IPS-18c (cell line): ENCODE results near the gene SPTLC3.
"Not testable (repeated sequence)": the region's sequence is repeated elsewhere in the genome, so short reads cannot be mapped to it uniquely, and the experiment has no call there.

Source experiments
- H3K4me3 ChIP-seq: 2 replicates; pipeline ENCODE4 v1.7.0; 2013; ENCODE audit warnings: low read depth, mild to moderate bottlenecking, low read length, moderate library complexity; ENCODE audit not compliant: insufficient read depth
- H3K9me3 ChIP-seq: one replicate; pipeline ENCODE4 v1.6.1; 2013; ENCODE audit warnings: mild to moderate bottlenecking, low read length, moderate library complexity; ENCODE audit not compliant: control insufficient read depth, insufficient read depth

Gene SPTLC3

GRCh38 chr20:12978613-12979495 lies 29.9 kb upstream of the SPTLC3 start:
- H3K4me3 ChIP-seq: no peak overlapping the region
- H3K9me3 ChIP-seq: no peaks in the 10 kb centered on the region

- H3K9me3 ChIP-seq, H3K4me3 ChIP-seq: not testable (repeated sequence)
Observed at GRCh38 chr20:12979713-12980112, 29.1 kb upstream of the SPTLC3 start.

- no peak overlapping the region for H3K4me3 ChIP-seq
- no peaks in the 10 kb centered on the region for H3K9me3 ChIP-seq
Observed at GRCh38 chr20:12982098-12982497, 26.7 kb upstream of the SPTLC3 start.

- Histone ChIP-seq H3K9me3 (no peaks in the 10 kb centered on the region), H3K4me3 (no peak overlapping the region)
Observed at GRCh38 chr20:12984069-12984765, 24.6 kb upstream of the SPTLC3 start.

GRCh38 chr20:12984863-12985262 lies 23.9 kb upstream of the SPTLC3 start:
- no peaks in the 10 kb centered on the region for H3K9me3 ChIP-seq
- H3K4me3 ChIP-seq: no peak overlapping the region

- no peaks in the 10 kb centered on the region for H3K9me3 ChIP-seq
- no peak overlapping the region for H3K4me3 ChIP-seq
Observed at GRCh38 chr20:12987261-12987660, 21.5 kb upstream of the SPTLC3 start.

GRCh38 chr20:12989586-12990115 lies 19.1 kb upstream of the SPTLC3 start:
- H3K9me3 ChIP-seq: no peaks in the 10 kb centered on the region
- H3K4me3 ChIP-seq: no peak overlapping the region

GRCh38 chr20:12997128-12997655 lies 11.6 kb upstream of the SPTLC3 start:
- no peaks in the 10 kb centered on the region for H3K9me3 ChIP-seq
- no peak overlapping the region for H3K4me3 ChIP-seq

GRCh38 chr20:12998046-12998445 lies 10.7 kb upstream of the SPTLC3 start:
- no peaks in the 10 kb centered on the region for H3K9me3 ChIP-seq
- no peak overlapping the region for H3K4me3 ChIP-seq

- H3K4me3 ChIP-seq: no peak overlapping the region
- no peaks in the 10 kb centered on the region for H3K9me3 ChIP-seq
Observed at GRCh38 chr20:12999201-12999600, 9.6 kb upstream of the SPTLC3 start.

- no peak overlapping the region for H3K4me3 ChIP-seq
Observed at GRCh38 chr20:13002251-13002650, 6.5 kb upstream of the SPTLC3 start.

GRCh38 chr20:13006825-13007224 lies 1.9 kb upstream of the SPTLC3 start:
- Histone ChIP-seq H3K4me3 (no peak overlapping the region), H3K9me3 (no peaks in the 10 kb centered on the region)

More at GRCh38 chr20:13002251-13002650, 6.5 kb upstream of the SPTLC3 start:
- no peaks in the 10 kb centered on the region for H3K9me3 ChIP-seq

- Histone ChIP-seq H3K4me3 (no peak overlapping the region), H3K9me3 (no peaks in the 10 kb centered on the region)
Observed at GRCh38 chr20:13007596-13007995, 1.2 kb upstream of the SPTLC3 start.

GRCh38 chr20:13009682-13010406 lies 1.1 kb downstream of the SPTLC3 start:
- no peaks in the 10 kb centered on the region for H3K9me3 ChIP-seq
- no peak overlapping the region for H3K4me3 ChIP-seq

GRCh38 chr20:13012886-13013285 lies 4.1 kb downstream of the SPTLC3 start:
- Histone ChIP-seq H3K9me3 (no peaks in the 10 kb centered on the region), H3K4me3 (no peak overlapping the region)

- H3K4me3 ChIP-seq: no peak overlapping the region
- no peaks in the 10 kb centered on the region for H3K9me3 ChIP-seq
Observed at GRCh38 chr20:13013411-13013810, 4.6 kb downstream of the SPTLC3 start.

GRCh38 chr20:13017235-13017634 lies 8.5 kb downstream of the SPTLC3 start:
- no peaks in the 10 kb centered on the region for H3K9me3 ChIP-seq
- no peak overlapping the region for H3K4me3 ChIP-seq
